Spinal cord (tissue), 10 donors: ENCODE data around the gene ZNF615. TPM values are rescaled to one million over a fixed set of nuclear protein-coding genes. Genes with fewer than 3 reads are reported as not detected.
A peak's percentile ranks its signal among the peaks of the same experiment; 100 is the strongest.
"Not testable (repeated sequence)": the region's sequence is repeated elsewhere in the genome, so short reads cannot be mapped to it uniquely, and the experiment has no call there.

Experiments used
- DNase-seq, 6 donors: peaks; one replicate each; pipeline versions ENCODE4 v3.0.0 to v3.0.0-alpha.2; 2013 to 2015; ENCODE audit warnings: low spot score in 6 of 6, low read depth in 4 of 6
- H3K27ac ChIP-seq: one replicate; pipeline ENCODE4 v1.5.1; 2013; ENCODE audit warnings: low read depth, low read length, control low read depth
- H3K27me3 ChIP-seq: one replicate; pipeline ENCODE4 v1.6.1; 2013; ENCODE audit warnings: low read length; ENCODE audit not compliant: control insufficient read depth, insufficient read depth
- H3K36me3 ChIP-seq: one replicate; pipeline ENCODE4 v1.6.1; 2013; ENCODE audit warnings: low read length; ENCODE audit not compliant: control insufficient read depth, insufficient read depth
- H3K4me1 ChIP-seq: one replicate; pipeline ENCODE4 v1.6.1; 2013; ENCODE audit warnings: low read length; ENCODE audit not compliant: control insufficient read depth, insufficient read depth
- H3K4me3 ChIP-seq: one replicate; pipeline ENCODE4 v1.5.1; 2013; ENCODE audit warnings: low read depth, low read length, control low read depth
- H3K9me3 ChIP-seq: one replicate; pipeline ENCODE4 v1.6.1; 2013; ENCODE audit warnings: low read length; ENCODE audit not compliant: control insufficient read depth, insufficient read depth
- WGBS: methylation state at CpG from one replicate; pipeline ENCODE4 v1.1.5; 2013; ENCODE audit warnings: missing lambda C conversion rate; ENCODE audit not compliant: insufficient coverage; 5-methylcytosine and 5-hydroxymethylcytosine counted together
- polyA plus RNA-seq, 2 donors: library from polyadenylated mRNA; unstranded; fragments of 120-200 nt; gene quantifications; one replicate each; pipeline ENCODE4 v1.2.1, GENCODE V29; 2013; ENCODE audit not compliant: insufficient read length in 2 of 2
- total RNA-seq, 2 donors: library from RNA; depleted of rRNA in 1 of 2; stranded (reverse); fragments of 120-200 nt in 1 of 2; fragments of >200 nt in 1 of 2; gene quantifications; one replicate each; pipeline versions ENCODE4 v1.2.3 to v1.2.4, GENCODE V29; 2013 to 2014
- donor health status: healthy.

Gene ZNF615
- total and polyA plus RNA-seq, 4 donors, result 12.8 to 27.8 (median 18.8) TPM

DNA sequence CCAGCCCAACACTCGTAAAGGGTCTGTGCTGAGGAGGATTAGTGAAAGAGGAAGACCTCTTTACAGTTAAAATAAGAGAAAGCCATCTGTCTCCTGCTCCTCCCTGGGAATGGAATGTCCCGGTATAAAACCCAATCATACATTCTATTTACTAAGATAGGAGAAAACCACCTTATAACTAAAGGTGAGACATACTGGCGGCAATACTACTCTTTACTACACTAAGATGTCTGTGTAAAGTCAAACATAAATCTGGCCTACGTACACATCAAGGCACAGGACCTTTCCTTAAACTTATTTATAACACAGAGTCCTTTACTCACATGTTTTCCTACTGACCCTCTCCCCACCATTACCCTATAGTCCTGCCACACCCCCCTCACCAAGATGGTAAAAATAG, 24.6 kb downstream of the ZNF615 start:
- no peaks in the 10 kb centered on the region for H3K27me3 ChIP-seq
- H3K4me1 ChIP-seq, result peaks cover 10% of the 10 kb centered on the region
- peaks cover 2% of the 10 kb centered on the region for H3K9me3 ChIP-seq
- H3K36me3 ChIP-seq, result no peaks in the 10 kb centered on the region
- H3K4me3 ChIP-seq, result no peak overlapping the region
- WGBS, result no CpG with 5 or more reads among the region's 4 CpGs
- H3K27ac ChIP-seq, result no peak overlapping the region
- no peak for DNase-seq

DNA sequence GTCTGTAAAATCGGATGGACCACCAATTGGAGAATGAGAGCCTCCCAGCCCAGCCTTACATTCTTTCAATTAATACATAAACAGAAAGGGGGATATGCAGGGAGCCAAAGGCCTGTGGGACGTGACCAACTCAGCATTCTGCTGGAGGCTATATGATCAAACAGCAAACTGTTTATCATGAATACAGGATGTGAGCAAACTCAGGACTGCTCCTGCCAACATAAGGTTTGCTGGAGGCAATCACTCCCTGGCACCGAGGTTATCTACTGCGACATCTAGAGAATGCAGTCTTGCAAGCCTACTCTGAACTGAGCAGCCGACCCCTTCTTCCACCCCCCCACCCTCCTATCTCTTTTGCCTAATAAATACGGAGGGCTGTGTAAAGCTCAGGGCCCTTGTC, 27.1 kb downstream of the ZNF615 start:
- not testable (repeated sequence) for H3K9me3 ChIP-seq, H3K4me1 ChIP-seq, H3K27me3 ChIP-seq, H3K27ac ChIP-seq, H3K4me3 ChIP-seq, DNase-seq, H3K36me3 ChIP-seq
- WGBS, result 93% methylated on average over 5 of the region's 6 CpGs

DNA sequence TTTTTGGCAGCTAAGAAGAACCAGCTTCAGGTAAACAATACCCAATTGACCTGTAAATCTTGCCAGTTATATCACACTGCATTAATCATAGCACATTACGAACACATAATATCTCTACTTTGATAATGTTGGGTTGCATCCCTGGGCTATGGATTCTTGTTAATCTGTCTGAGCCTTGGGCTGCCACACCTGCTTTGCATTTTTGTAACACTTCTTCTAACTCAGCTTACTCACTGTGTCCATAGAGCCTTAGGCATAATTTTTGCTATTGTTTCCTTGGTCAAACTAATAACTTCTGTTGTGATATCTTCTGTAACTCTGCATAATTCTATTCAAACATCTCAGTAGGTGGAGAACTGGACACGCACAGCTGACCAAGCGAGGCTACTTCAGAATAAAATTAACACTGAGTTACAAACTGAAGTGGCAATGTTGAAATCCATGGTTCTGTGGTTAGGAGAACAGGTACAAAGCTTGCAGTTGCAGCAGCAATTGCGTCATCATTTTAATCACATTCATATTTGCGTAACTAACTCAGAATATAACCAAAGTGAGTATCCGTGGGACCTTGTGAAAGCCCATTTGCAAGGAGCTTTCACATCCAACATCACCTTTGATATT, 27.8 kb downstream of the ZNF615 start:
- WGBS, result 100% methylated on average over 3 of the region's 6 CpGs
- H3K36me3 ChIP-seq, result no peaks in the 10 kb centered on the region
- no peak overlapping the region for H3K27ac ChIP-seq
- no peaks in the 10 kb centered on the region for H3K27me3 ChIP-seq
- peaks cover 2% of the 10 kb centered on the region for H3K9me3 ChIP-seq
- DNase-seq, result no peak
- no peaks in the 10 kb centered on the region for H3K4me1 ChIP-seq
- H3K4me3 ChIP-seq, result no peak overlapping the region

DNA sequence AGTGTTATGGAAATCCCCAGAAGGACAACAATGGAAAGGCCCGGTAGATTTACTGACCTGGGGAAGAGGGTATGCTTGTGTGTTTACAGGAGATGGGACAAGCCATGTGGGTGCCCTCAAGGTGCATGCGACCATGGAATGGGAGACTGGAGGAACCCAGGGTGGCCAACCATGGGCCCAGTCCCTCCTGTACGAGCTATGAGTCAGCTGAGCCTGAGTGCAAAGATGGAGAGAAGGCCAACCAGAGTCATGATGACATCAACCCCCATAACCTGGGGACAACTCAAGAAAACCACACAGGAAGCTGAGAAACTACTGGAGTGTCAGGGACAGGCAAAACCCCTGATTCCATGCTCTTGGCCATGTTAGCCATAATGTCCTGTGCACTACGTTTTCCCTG, 29.1 kb downstream of the ZNF615 start:
- Histone ChIP-seq H3K27ac (no peak overlapping the region), H3K4me3 (no peak overlapping the region), H3K36me3 (no peaks in the 10 kb centered on the region), H3K4me1 (no peaks in the 10 kb centered on the region), H3K9me3 (peaks cover 11% of the 10 kb centered on the region), H3K27me3 (no peaks in the 10 kb centered on the region)
- 100% methylated on average over 4 of the region's 4 CpGs for WGBS
- no peak for DNase-seq

DNA sequence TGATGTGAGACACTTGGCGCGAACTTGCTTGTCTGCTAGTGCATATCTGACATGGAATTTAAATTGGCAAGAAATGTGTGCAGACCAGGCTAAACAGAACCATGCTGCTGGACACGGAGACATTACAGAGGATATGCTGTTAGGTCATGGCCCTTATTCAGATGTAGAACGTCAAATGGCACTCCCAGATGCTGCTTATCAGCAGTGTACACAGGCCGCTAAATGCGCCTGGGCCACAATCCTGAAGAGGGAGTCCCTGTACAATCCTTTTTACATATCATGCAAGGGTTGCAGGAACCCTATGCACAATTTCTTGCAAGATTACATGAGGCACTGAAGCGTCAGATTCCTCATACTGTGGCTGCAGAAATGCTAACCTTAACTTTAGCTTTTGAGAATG, 30.7 kb downstream of the ZNF615 start:
- 85% methylated on average over 7 of the region's 7 CpGs for WGBS
- Histone ChIP-seq H3K9me3 (peaks cover 13% of the 10 kb centered on the region), H3K27me3 (no peaks in the 10 kb centered on the region), H3K36me3 (peaks cover 11% of the 10 kb centered on the region), H3K4me1 (no peaks in the 10 kb centered on the region), H3K4me3 (no peak overlapping the region), H3K27ac (no peak overlapping the region)
- no peak for DNase-seq

DNA sequence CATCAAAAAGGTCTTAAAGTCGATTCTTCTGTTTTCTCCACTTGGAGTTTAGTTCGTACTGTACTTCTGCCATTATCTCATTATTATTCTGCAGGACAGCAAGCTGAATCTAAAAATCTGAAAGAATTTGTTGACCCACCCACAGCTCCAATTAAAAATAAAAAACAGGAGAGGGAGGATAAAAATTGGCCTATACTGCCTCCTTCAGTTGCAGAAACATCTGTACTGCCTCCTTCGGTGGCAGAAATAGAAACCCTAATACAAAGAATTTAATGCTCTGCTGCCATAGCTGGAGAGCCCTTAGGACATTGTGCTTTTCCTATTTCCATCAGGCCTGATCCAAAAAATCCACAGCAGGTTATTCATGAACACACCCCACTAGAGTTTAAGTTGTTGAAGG, 31.2 kb downstream of the ZNF615 start:
- no peak overlapping the region for H3K4me3 ChIP-seq
- no peaks in the 10 kb centered on the region for H3K4me1 ChIP-seq
- no peaks in the 10 kb centered on the region for H3K27me3 ChIP-seq
- no peak overlapping the region for H3K27ac ChIP-seq
- no peak for DNase-seq
- WGBS, result 80% methylated on average over 1 of the region's 3 CpGs
- H3K36me3 ChIP-seq, result peaks cover 14% of the 10 kb centered on the region
- peaks cover 15% of the 10 kb centered on the region for H3K9me3 ChIP-seq

DNA sequence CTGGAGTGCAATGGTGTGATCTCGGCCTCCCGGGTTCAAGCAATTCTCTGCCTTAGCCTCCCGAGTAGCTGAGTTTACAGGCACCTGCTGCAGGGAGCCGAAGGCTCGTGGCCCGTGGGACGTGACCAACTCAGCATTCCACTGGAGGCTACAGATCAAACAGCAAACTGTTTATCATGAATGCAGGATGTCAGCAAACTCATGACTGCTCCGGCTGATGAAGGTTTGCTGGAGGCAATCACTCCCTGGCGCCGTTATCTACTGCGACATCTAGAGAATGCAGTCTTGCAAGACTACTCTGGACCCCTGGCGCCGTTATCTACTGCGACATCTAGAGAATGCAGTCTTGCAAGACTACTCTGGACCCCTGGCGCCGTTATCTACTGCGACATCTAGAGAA, 32.2 kb downstream of the ZNF615 start:
- not testable (repeated sequence) for DNase-seq, H3K27me3 ChIP-seq, H3K27ac ChIP-seq, H3K4me1 ChIP-seq, H3K4me3 ChIP-seq
- Histone ChIP-seq H3K36me3 (peaks cover 20% of the 10 kb centered on the region), H3K9me3 (peaks cover 22% of the 10 kb centered on the region)
- 95% methylated on average over 16 of the region's 17 CpGs for WGBS

DNA sequence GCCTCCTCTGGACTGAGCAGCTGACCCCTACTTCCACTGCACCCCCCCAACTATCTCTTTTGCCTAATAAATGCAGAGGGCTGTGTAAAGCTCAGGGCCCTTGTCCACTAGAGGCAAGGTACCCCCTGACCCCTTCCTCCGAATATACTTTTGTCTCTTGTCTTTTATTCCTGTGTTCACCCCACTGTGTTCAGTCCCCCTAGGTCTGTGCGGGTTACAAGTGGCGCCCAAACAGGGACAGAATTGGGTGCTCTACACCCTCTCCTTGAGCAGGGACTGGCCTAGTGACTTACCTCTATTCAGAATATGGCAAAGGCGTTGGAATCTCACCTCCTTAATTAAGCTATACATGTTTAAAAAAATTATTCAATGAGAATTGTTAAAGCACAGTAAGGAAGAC, 36.4 kb downstream of the ZNF615 start:
- Histone ChIP-seq H3K4me3 (no peak overlapping the region), H3K36me3 (peaks cover 39% of the 10 kb centered on the region), H3K27ac (no peak overlapping the region), H3K9me3 (peaks cover 29% of the 10 kb centered on the region), H3K4me1 (no peaks in the 10 kb centered on the region), H3K27me3 (no peaks in the 10 kb centered on the region)
- peak in 1 of 6 donors; percentile 15 for DNase-seq
- WGBS, result 94% methylated on average over 3 of the region's 4 CpGs

DNA sequence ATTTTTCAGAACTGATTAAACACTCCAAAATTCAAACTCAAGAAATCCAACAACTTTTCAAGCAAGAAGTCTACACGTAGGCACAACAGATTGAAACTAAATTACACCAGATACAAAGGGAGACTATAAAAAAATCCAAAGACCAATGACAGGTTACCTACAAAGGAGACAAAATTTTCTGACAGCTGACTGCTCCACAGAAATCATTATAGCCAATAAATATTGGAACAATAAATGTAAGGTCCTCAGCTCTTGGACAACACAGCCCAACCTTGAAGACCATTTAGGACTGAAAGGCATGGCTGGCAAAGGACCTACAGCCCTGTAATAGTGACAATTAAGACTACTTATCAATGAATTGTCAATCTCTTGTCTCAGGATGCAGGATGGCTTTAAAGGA, 37.3 kb downstream of the ZNF615 start:
- DNase-seq, result no peak
- Histone ChIP-seq H3K27me3 (no peaks in the 10 kb centered on the region), H3K36me3 (peaks cover 45% of the 10 kb centered on the region), H3K4me1 (no peaks in the 10 kb centered on the region), H3K27ac (no peak overlapping the region), H3K4me3 (no peak overlapping the region), H3K9me3 (peaks cover 29% of the 10 kb centered on the region)
- 86% methylated on average over 1 of the region's 1 CpG for whole genome bisulfite sequencing

DNA sequence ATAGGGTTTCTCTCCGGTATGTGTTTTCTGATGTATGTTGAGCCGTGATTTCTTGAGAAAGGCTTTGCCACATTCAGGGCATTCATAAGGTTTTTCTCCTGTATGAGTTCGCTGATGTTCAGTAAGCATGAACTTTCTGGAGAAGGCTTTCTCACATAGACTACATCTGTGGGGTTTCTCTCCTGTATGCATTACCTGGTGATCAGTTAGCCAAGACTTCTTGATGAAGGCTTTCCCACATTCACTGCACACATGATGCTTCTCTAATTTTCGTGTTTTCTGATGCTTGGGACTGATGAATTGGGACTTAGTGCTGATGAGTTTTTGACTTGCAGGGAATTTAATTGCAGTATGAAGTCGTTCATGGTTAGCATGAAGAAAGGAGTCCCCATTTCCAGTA, 42.4 kb downstream of the ZNF615 start:
- Histone ChIP-seq H3K36me3 (peaks cover 25% of the 10 kb centered on the region), H3K27me3 (no peaks in the 10 kb centered on the region), H3K9me3 (peaks cover 7% of the 10 kb centered on the region), H3K4me3 (no peak overlapping the region), H3K4me1 (no peaks in the 10 kb centered on the region), H3K27ac (no peak overlapping the region)
- DNase-seq, result no peak
- WGBS, result 100% methylated on average over 2 of the region's 5 CpGs
